K562 (cell line): ENCODE measurements around the gene CSMD2. TPM values are rescaled to one million over a fixed set of nuclear protein-coding genes. Genes with fewer than 3 reads are reported as not detected.

ENCODE experiments used
- ATAC-seq: fragments of 200-7000 bp; cut with Tn5 transposase; 3 replicates; pipeline ENCODE4 v1.9.1; 2020; ENCODE audit warnings: moderate library complexity
- BruUV-seq: library from RNA; stranded (reverse); fragments of 400-500 nt; replicated peaks from 2 replicates; lab custom pipeline; 2021; lab: Mats Ljungman, UMichigan
- CTCF ChIA-PET: fragments of 300-600 bp; formaldehyde crosslinking; extraction: SDS; loops from one replicate; lab custom pipeline; 2021; ENCODE audit warnings: low intra/inter-chr PET ratio; lab: Yijun Ruan, JAX
- POLR2A ChIA-PET: fragments of 300-600, 350-650 bp; sonication (Branson Sonifier 250); formaldehyde crosslinking; extraction: SDS; loops from one replicate; lab custom pipeline; 2021; ENCODE audit warnings: antibody characterized with exemption, inconsistent platforms; lab: Yijun Ruan, JAX
- DNase-seq, 4 experiments: peaks; one replicate each; pipeline versions ENCODE4 v3.0.0 to v3.0.0-alpha.2; 2011 to 2018; ENCODE audit warnings: low spot score in 3 of 4, mixed read lengths in 3 of 4; ENCODE audit errors: extremely low read depth in 1 of 4
- FAIRE-seq: peaks from 2 replicates; lab custom pipeline; 2011; peaks lifted over from hg19 to GRCh38; lab: Jason Lieb, UNC
- H2AFZ ChIP-seq: 2 replicates; pipeline ENCODE4 v1.6.0; 2011; ENCODE audit warnings: low read depth, low read length, control low read depth, inconsistent platforms
- H3K27ac ChIP-seq: fragments of 200-600 bp; 3 replicates; pipeline ENCODE4 v1.8.0; 2011; ENCODE audit warnings: low read depth, mild to moderate bottlenecking, control low read depth, inconsistent platforms, low read length, moderate library complexity, mixed read lengths; ENCODE audit errors: extremely low read depth
- H3K27me3 ChIP-seq, 2 experiments: fragments of 300-600 bp in 1 of 2; 2 replicates in 1 of 2; 3 replicates in 1 of 2; pipeline versions ENCODE4 v1.6.0 to v1.8.0; 2011; ENCODE audit warnings: inconsistent platforms in 2 of 2, low read length in 2 of 2, mild to moderate bottlenecking in 1 of 2, mixed read lengths in 1 of 2, moderate library complexity in 1 of 2; ENCODE audit not compliant: control insufficient read depth in 2 of 2, insufficient read depth in 2 of 2
- H3K36me3 ChIP-seq: fragments of 300-600 bp; 3 replicates; pipeline ENCODE4 v1.8.0; 2011; ENCODE audit warnings: mild to moderate bottlenecking, low read length, inconsistent platforms; ENCODE audit not compliant: control insufficient read depth, insufficient read depth
- H3K4me1 ChIP-seq, 2 experiments: fragments of 200-600 bp in 1 of 2; replicated peaks in 1 of 2; 2 replicates in 1 of 2; 3 replicates in 1 of 2; pipeline versions ENCODE4 v1.5.1 to v1.8.0; 2011; ENCODE audit warnings: inconsistent platforms in 2 of 2, low read length in 2 of 2, mild to moderate bottlenecking in 1 of 2, mixed read lengths in 1 of 2, moderate library complexity in 1 of 2; ENCODE audit not compliant: control insufficient read depth in 2 of 2, insufficient read depth in 2 of 2
- H3K4me2 ChIP-seq: 2 replicates; pipeline ENCODE4 v1.6.1; 2011; ENCODE audit warnings: low read length, control low read depth, inconsistent platforms, mixed read lengths; ENCODE audit not compliant: insufficient read depth
- H3K4me3 ChIP-seq: fragments of 200-600 bp; sonication (generic), shearing (Covaris generic); 2 replicates; pipeline ENCODE4 v1.5.1; 2016; ENCODE audit warnings: control low read depth, inconsistent platforms
- H3K79me2 ChIP-seq: fragments of 200-600 bp; 3 replicates; pipeline ENCODE4 v1.8.0; 2011; ENCODE audit warnings: low read length, inconsistent platforms; ENCODE audit not compliant: control insufficient read depth, insufficient read depth
- H3K9ac ChIP-seq, 2 experiments: 2 replicates each; pipeline versions ENCODE4 v1.6.0 to v1.6.1; 2011; ENCODE audit warnings: low read depth in 2 of 2, low read length in 2 of 2, control low read depth in 1 of 2, inconsistent platforms in 1 of 2, mild to moderate bottlenecking in 1 of 2, mixed read lengths in 1 of 2; ENCODE audit not compliant: insufficient read depth in 1 of 2
- H3K9me1 ChIP-seq: one replicate; pipeline ENCODE4 v1.6.0; 2011; ENCODE audit warnings: inconsistent platforms, mild to moderate bottlenecking, low read length, moderate library complexity; ENCODE audit not compliant: control insufficient read depth, insufficient read depth
- H3K9me3 ChIP-seq: replicated peaks from 2 replicates; pipeline ENCODE4 v1.5.1; 2011; ENCODE audit warnings: low read depth, low read length, inconsistent platforms; ENCODE audit not compliant: control insufficient read depth, insufficient read depth
- H4K20me1 ChIP-seq: replicated peaks from 2 replicates; pipeline ENCODE4 v1.6.1; 2011; ENCODE audit warnings: low read length, inconsistent platforms, mixed read lengths; ENCODE audit not compliant: control insufficient read depth, insufficient read depth
- FOXA3 ChIP-seq, 2 experiments: fragments of 450-650 bp in 1 of 2; sonication (generic) in 1 of 2; formaldehyde crosslinking; IDR thresholded peaks in 1 of 2; conservative IDR thresholded peaks in 1 of 2; 2 replicates each; pipeline versions ENCODE4 v1.4.0 to v1.8.0; 2020 to 2022; ENCODE audit warnings: mild to moderate bottlenecking in 2 of 2, missing genetic modification reagents in 1 of 2
- FOXM1 ChIP-seq, 2 experiments: fragments of 450-650 bp in 1 of 2; sonication (generic) in 1 of 2; formaldehyde crosslinking in 1 of 2; IDR thresholded peaks; 2 replicates each; pipeline versions ENCODE4 v1.6.1 to v1.9.0; 2017 to 2022; ENCODE audit warnings: low read depth in 2 of 2, mild to moderate bottlenecking in 2 of 2, missing genetic modification reagents in 1 of 2, moderate library complexity in 1 of 2
- POLR2B ChIP-seq: fragments of 450-650 bp; IDR thresholded peaks from 2 replicates; pipeline ENCODE4 v1.6.1; 2018; ENCODE audit warnings: low read depth; ENCODE audit not compliant: partially characterized antibody
- SMAD3 ChIP-seq: fragments of 450-650 bp; formaldehyde crosslinking; conservative IDR thresholded peaks from 2 replicates; pipeline ENCODE4 v1.4.0; 2020; ENCODE audit warnings: mild to moderate bottlenecking
- TARDBP ChIP-seq: fragments of 450-650 bp; IDR thresholded peaks from 2 replicates; pipeline ENCODE4 v1.6.1; 2016
- ZNF12 ChIP-seq: sonication (generic); formaldehyde crosslinking; IDR thresholded peaks from 2 replicates; pipeline ENCODE4 v1.4.0; 2020; ENCODE audit warnings: mild to moderate bottlenecking, missing genetic modification reagents
- ZNF224 ChIP-seq: sonication (generic); formaldehyde crosslinking; IDR thresholded peaks from 2 replicates; pipeline ENCODE4 v1.8.0; 2022; ENCODE audit warnings: mild to moderate bottlenecking, missing genetic modification reagents
- WGBS: fragments of 100-300 bp; shearing (Covaris generic); methylation state at CpG from one replicate; pipeline ENCODE4 v1.1.6; 2016; ENCODE audit warnings: low coverage, mixed read lengths; ENCODE audit not compliant: insufficient coverage; ENCODE audit errors: missing lambda C conversion rate; 5-methylcytosine and 5-hydroxymethylcytosine counted together
- in situ Hi-C: fragments of 300-500 bp; cut with MboI; formaldehyde crosslinking; loops from 4 replicates; pipeline ENCODE4 v1.15.0; 2018; ENCODE audit warnings: inconsistent platforms, mixed read lengths
- intact Hi-C: fragments of 100-400 bp; cut with micrococcal nuclease; formaldehyde crosslinking; loops from 2 replicates; pipeline ENCODE4 v1.14.2; 2022
- polyA plus RNA-seq, 8 experiments: library from polyadenylated mRNA; depleted of rRNA in 4 of 8; stranded (reverse) in 5 of 8; unstranded in 3 of 8; fragments of >200 nt; fragmentation: Nextera tagmentation in 2 of 8; fragmentation: Illumina TruSeq in 1 of 8; extraction: Ambion mirVana in 2 of 8; extraction: Trizol in 1 of 8; gene quantifications; 2 replicates each; pipeline versions ENCODE4 v1.2.1 to v1.2.3, GENCODE V29; 2011 to 2014; ENCODE audit warnings: inconsistent platforms in 1 of 8, missing spikeins in 1 of 8
- total RNA-seq, 7 experiments: library from RNA; depleted of rRNA in 6 of 7; stranded (reverse); fragments of >200 nt in 6 of 7; fragmentation: Illumina TruSeq in 2 of 7; extraction: Trizol in 2 of 7; gene quantifications; 2 replicates each; pipeline versions ENCODE4 v1.2.1 to v1.2.3, GENCODE V29; 2011 to 2021; ENCODE audit warnings: low replicate concordance in 1 of 7
- TF ChIP-seq, protein P1 (sequence below): fragments of 450-650 bp; IDR thresholded peaks from one replicate; pipeline ENCODE4 v1.6.1; 2018; ENCODE audit warnings: mild to moderate bottlenecking, moderate library complexity; ENCODE audit not compliant: partially characterized antibody

The CSMD2 gene
- total and polyA plus RNA-seq, 9 of the 15 experiments (the other 6 are each of a cell fraction or from before 2014, with no cell fraction given) = not detected

DNA sequence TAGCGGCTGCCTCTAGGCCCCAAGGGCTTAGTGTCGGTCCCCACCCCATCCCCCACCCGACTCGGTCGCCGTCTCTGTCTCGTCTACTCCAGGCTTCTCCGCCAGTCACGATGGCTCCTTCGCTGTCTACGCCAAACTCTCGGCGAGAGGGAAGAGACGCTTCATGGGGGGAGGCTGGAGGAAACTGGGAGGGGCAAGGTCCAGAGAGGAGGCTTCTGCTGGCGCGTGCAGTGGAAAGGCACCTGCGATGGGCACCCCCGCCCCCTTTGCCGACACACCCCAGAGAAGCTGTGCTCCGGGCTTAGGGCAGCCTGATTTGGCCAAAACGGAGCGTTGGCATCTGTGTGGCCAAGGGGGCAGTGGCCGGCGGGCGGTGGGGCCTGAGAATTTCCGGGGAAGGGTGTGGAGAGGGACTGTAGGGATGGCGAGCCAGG lies 1.2 kb upstream of the CSMD2 start:
- intact Hi-C loops (no loop called here), in situ Hi-C loops (no loop called here)
- under 1% methylated on average over 22 of the region's 27 CpGs for WGBS
- no peaks in the 10 kb centered on the region for H3K9me3 ChIP-seq
- no peak overlapping the region for H3K4me3 ChIP-seq
- H4K20me1 ChIP-seq = no peaks in the 10 kb centered on the region
- no peaks in the 10 kb centered on the region for H3K79me2 ChIP-seq
- FAIRE-seq = no peak
- no peak overlapping the region for H3K27ac ChIP-seq
- peaks cover 0 to 10% of the 10 kb centered on the region in 2 experiments; a peak in 2 of 5 replicates for H3K4me1 ChIP-seq
- H3K9ac ChIP-seq = no peak overlapping the region
- POLR2A ChIA-PET = no interaction called here
- BruUV-seq = no TSS peak
- ATAC-seq = no peak
- DNase-seq = no peak
- H3K27me3 ChIP-seq = peaks cover 2 to 18% of the 10 kb centered on the region in 2 experiments; a peak in 4 of 5 replicates
- TF ChIP-seq FOXA3 (CRISPR knock-in tag; conservative IDR thresholded peaks at IDR 0.05 in 1 of 2, IDR thresholded peaks at IDR 0.05 in 1 of 2) (no peak), SMAD3 (CRISPR knock-in tag) (no peak), ZNF224 (no peak), POLR2B (no peak), ZNF12 (no peak), FOXM1 (IDR thresholded peaks at IDR 0.05; ENCODE audit: low read depth) (no peak), FOXM1 (CRISPR knock-in tag; IDR thresholded peaks at IDR 0.05; ENCODE audit: low read depth) (no peak), TARDBP (no peak)
- TF ChIP-seq, protein P1, sequence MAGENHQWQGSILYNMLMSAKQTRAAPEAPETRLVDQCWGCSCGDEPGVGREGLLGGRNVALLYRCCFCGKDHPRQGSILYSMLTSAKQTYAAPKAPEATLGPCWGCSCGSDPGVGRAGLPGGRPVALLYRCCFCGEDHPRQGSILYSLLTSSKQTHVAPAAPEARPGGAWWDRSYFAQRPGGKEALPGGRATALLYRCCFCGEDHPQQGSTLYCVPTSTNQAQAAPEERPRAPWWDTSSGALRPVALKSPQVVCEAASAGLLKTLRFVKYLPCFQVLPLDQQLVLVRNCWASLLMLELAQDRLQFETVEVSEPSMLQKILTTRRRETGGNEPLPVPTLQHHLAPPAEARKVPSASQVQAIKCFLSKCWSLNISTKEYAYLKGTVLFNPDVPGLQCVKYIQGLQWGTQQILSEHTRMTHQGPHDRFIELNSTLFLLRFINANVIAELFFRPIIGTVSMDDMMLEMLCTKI = no peak
- no peak overlapping the region for H3K4me2 ChIP-seq
- no peaks in the 10 kb centered on the region for H3K36me3 ChIP-seq
- CTCF ChIA-PET = no interaction called here
- H3K9me1 ChIP-seq = no peaks in the 10 kb centered on the region
- no peak overlapping the region for H2AFZ ChIP-seq
